ENCODE measurements around the gene IFI27.

DNA sequence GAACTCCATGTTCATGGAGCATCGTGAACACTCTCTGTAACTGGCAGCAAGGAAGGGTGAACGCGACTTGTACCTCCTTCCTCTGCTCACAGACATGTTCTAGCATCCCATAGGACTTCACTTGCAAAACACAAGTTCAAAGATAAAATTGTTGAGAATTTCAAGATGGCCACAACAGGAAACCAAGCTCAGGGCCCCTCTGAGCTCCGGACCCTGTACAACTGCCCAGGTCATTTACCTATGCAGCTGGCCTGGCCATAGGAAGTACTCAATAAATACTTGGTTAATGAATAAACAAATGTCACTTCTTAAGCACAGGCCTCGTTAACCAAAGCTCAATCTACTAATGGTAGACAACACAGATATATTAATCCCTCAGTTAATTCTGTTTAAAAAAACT lies 51.9 kb downstream of the IFI27 start:
- TF ChIP-seq, protein P1, sequence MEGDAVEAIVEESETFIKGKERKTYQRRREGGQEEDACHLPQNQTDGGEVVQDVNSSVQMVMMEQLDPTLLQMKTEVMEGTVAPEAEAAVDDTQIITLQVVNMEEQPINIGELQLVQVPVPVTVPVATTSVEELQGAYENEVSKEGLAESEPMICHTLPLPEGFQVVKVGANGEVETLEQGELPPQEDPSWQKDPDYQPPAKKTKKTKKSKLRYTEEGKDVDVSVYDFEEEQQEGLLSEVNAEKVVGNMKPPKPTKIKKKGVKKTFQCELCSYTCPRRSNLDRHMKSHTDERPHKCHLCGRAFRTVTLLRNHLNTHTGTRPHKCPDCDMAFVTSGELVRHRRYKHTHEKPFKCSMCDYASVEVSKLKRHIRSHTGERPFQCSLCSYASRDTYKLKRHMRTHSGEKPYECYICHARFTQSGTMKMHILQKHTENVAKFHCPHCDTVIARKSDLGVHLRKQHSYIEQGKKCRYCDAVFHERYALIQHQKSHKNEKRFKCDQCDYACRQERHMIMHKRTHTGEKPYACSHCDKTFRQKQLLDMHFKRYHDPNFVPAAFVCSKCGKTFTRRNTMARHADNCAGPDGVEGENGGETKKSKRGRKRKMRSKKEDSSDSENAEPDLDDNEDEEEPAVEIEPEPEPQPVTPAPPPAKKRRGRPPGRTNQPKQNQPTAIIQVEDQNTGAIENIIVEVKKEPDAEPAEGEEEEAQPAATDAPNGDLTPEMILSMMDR (IDR thresholded peaks at IDR 0.05), result no peak
- no peak for TF ChIP-seq POLR2AphosphoS5 (IDR thresholded peaks at IDR 0.05; ENCODE audit: low read depth, low read length)
- no peak for TF ChIP-seq EZH2phosphoT487 (IDR thresholded peaks at IDR 0.05; ENCODE audit: borderline replicate concordance, low read depth)
- no peak for TF ChIP-seq FOXM1 (IDR thresholded peaks at IDR 0.05; ENCODE audit: low read depth)
- TF ChIP-seq REST (IDR thresholded peaks at IDR 0.05; ENCODE audit: low read depth, low read length), result no peak
